Measurements from ENCODE around the gene GOLGA1.

GOLGA1 gene

DNA sequence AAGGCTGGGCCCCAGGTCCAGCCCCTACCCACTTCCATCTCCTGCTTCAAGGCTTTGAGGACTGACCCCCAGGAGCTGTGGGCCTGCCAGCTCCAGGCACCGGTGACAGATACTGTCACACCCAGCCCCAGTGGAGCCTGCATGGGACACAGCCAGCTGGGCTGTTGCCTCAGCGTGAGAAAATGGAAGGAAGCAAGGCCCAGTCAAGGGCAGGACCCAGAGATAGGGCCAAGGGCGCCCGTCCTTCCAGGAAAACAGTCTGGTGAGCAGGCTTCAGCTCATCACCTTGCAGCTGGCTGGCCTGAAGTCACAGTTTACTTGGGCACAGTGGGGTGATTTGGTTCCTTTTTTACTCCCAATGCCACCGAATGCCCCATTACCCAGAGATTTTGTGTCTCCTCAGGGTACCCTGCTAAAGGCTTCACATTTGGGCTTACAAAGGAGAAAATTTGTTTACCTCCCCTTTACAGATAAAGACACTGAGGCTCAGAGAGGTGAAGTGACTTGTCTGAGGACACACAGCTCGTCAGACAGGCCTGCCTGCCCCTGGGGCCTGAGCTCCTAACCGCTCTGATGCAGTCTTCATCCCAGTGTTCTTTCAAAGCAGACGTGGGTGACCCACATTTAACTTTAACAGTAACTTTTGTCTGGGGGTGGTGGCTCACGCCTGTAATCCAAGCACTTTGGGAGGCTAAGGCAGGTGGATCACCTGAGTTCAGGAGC, 109.1 kb downstream of the GOLGA1 start:
- DNase-seq = no peak

DNA sequence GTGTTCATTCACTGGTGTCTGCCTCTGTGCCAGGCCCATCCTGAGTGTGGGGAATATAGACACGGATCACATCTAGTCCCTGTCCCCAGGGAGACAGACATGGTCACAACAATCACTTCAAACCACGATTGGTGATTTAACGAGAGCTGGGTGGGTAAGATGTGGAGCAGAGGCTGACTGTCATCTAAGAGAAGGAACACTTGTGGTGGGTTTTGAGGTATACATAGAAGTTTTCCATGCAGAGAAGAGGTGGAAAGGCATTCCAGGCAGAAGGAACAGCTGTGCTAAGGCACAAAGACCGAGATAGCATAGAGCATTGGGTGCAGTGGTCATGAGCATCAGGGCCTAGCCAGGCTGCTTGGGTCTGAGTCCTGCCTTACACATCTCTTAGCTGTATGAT, 110.3 kb downstream of the GOLGA1 start:
- DNase-seq = no peak

DNA sequence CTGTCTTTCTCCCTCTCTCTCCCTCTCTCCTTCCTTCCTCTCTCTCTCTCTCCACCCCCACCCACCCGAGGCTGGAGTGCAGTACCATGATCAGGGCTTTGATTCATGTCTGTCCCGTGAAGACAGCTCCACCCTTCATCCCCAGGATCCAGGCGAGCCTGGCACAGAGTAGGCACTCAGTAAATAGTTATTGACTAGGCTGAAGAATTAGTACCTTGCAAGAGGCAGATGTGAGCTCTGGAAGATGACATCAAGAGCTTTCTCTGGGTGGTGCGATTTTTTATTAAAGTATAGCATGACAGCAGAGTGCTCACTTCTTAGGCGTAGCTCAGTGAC, 111.6 kb downstream of the GOLGA1 start:
- no peak for DNase-seq

DNA sequence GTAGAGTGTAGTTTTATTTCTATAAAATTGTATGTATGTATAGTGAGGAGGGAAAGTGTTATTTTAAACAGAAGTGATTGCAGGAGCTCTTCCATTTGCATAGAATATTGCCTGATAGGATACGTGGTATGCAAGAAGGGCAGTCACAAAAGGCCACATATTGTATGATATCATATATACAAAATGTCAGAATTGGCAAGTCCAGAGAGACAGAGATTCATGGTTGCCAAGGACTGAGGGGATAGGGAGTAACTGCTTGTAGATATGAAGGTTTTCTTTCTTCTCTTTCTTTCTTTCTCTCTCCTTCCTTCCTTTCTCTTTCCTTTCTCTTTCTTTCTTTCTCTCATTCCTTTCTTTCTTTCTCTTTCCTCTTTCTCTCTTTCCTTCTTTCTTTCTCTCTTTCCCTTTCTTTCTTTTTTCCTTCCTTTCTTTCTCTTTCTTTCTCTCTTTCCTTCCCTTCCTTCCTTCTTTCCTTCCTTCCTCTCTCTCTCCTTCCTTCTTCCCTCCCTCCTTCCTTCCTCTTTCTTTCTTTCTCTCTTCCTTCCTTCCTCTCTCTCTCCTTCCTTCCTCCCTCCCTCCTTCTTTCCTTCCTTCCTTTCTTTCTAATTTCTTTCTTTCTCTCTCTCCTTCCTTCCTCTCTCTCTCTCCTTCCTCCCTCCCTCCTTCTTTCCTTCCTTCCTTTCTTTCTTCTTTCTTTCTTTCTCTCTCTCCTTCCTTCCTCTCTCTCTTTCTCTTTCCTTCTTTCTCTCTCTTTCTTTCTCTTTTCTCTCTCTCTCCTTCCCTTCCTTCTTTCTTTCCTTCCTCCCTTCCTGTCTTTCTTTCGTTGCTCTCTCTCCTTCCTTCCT, 112.2 kb downstream of the GOLGA1 start:
- no peak for DNase-seq

Measured in retina (tissue), 1 donor.